GM10248 (cell line): ENCODE data around the gene KCNT1.

Experiments
- CTCF ChIA-PET: fragments of 300-600 bp; sonication (Branson Sonifier 250); formaldehyde crosslinking; extraction: SDS; loops from one replicate; lab custom pipeline; 2021; ENCODE audit warnings: antibody characterized with exemption; lab: Yijun Ruan, JAX
- POLR2A ChIA-PET: fragments of 350-650 bp; sonication (Branson Sonifier 250); formaldehyde crosslinking; extraction: SDS; loops from one replicate; lab custom pipeline; 2020; ENCODE audit warnings: antibody characterized with exemption; lab: Yijun Ruan, JAX
- DNase-seq: peaks from one replicate; pipeline ENCODE4 v3.0.0; 2012; ENCODE audit errors: extremely low spot score
- CTCF ChIP-seq: IDR thresholded peaks from 2 replicates; pipeline ENCODE4 v1.5.1; 2012; ENCODE audit warnings: mild to moderate bottlenecking, low read depth; ENCODE audit errors: extremely low read depth, missing control alignments, control extremely low read depth

The KCNT1 gene

GRCh38 chr9:135812961-135813360 lies 111.0 kb downstream of the KCNT1 start:
- no peak for TF ChIP-seq CTCF
- POLR2A ChIA-PET: no interaction called here
- no peak for DNase-seq
- CTCF ChIA-PET: interaction anchor here (1.4 kb wide), 1 partner anchor 16 kb away, joined by 3 read pairs; no protein-coding TSS in a partner anchor

GRCh38 chr9:135813671-135814290 lies 111.8 kb downstream of the KCNT1 start:
- no peak for TF ChIP-seq CTCF
- CTCF ChIA-PET: no interaction called here
- POLR2A ChIA-PET: no interaction called here
- no peak for DNase-seq

- DNase-seq: no peak
- POLR2A ChIA-PET: no interaction called here
- CTCF ChIA-PET: no interaction called here
- TF ChIP-seq CTCF: no peak
Observed at GRCh38 chr9:135814421-135815095, 112.6 kb downstream of the KCNT1 start.

- no peak for TF ChIP-seq CTCF
- ChIA-PET POLR2A (no interaction called here), CTCF (no interaction called here)
- DNase-seq: no peak
Observed at GRCh38 chr9:135815413-135815812, 113.4 kb downstream of the KCNT1 start.

GRCh38 chr9:135815830-135816650 lies 114.1 kb downstream of the KCNT1 start:
- ChIA-PET CTCF (no interaction called here), POLR2A (no interaction called here)
- no peak for TF ChIP-seq CTCF
- no peak for DNase-seq

GRCh38 chr9:135816651-135816970 lies 114.6 kb downstream of the KCNT1 start:
- ChIA-PET POLR2A (no interaction called here), CTCF (no interaction called here)
- no peak for TF ChIP-seq CTCF
- no peak for DNase-seq
